Measurements from ENCODE around the gene TIGD6. TPM values are rescaled to one million over a fixed set of nuclear protein-coding genes. Genes with fewer than 3 reads are reported as not detected.
A peak's percentile ranks its signal among the peaks of the same experiment; 100 is the strongest.

TIGD6 gene
- total and polyA plus RNA-seq, 2 of the 4 experiments (the other 2 are of a cell fraction) = 5.8 to 6.6 TPM

- Histone ChIP-seq H3K9me1 (ENCODE audit: insufficient read depth, low read length) (no peaks in the 10 kb centered on the region), H3K79me1 (ENCODE audit: low read depth in 1 of 2, low read length in 2 of 2) (peaks cover 0 to 7% of the 10 kb centered on the region in 2 experiments; a peak in 1 of 4 replicates), H2AFZ (replicated peaks; ENCODE audit: low read length, poor library complexity) (no peak overlapping the region), H4K8ac (ENCODE audit: low read depth in 2 of 2, low read length in 2 of 2) (no peak overlapping the region), H4K91ac (ENCODE audit: insufficient read depth, low read depth, low read length) (no peak overlapping the region), H3K56ac (ENCODE audit: extremely low read depth, insufficient read depth, low read length) (no peak overlapping the region), H3K4me3 (ENCODE audit: insufficient read depth, low read depth, low read length) (no peak overlapping the region), H3K27ac (ENCODE audit: insufficient read depth, low read length) (no peak overlapping the region), H3K23ac (ENCODE audit: low read depth, low read length) (no peak overlapping the region), H4K5ac (ENCODE audit: low read depth, low read length) (no peak overlapping the region), H2AK5ac (ENCODE audit: low read depth, low read length) (no peak overlapping the region), H3K14ac (replicated peaks; ENCODE audit: low read depth, low read length) (0 out of 2 replicates have a peak overlapping the region, but pooled peaks have one; percentile 8), H3K27me3 (ENCODE audit: control insufficient read depth, insufficient read depth, low read length) (no peaks in the 10 kb centered on the region), H3K9ac (ENCODE audit: low read depth, low read length) (no peak overlapping the region), H3K4me1 (ENCODE audit: control insufficient read depth, insufficient read depth, low read length) (no peaks in the 10 kb centered on the region), H2BK20ac (ENCODE audit: low read depth, low read length) (no peak overlapping the region), H2BK15ac (ENCODE audit: low read depth, low read length) (no peak overlapping the region), H2BK5ac (ENCODE audit: low read depth, low read length, poor library complexity, severe bottlenecking) (no peak overlapping the region), H3K36me3 (ENCODE audit: control insufficient read depth, insufficient read depth, low read length) (no peaks in the 10 kb centered on the region), H3K4ac (ENCODE audit: low read depth, low read length) (no peak overlapping the region), H4K20me1 (ENCODE audit: insufficient read depth, low read length) (no peaks in the 10 kb centered on the region), H2BK120ac (ENCODE audit: low read depth, low read length) (no peak overlapping the region), H3K4me2 (ENCODE audit: low read depth, low read length) (no peak overlapping the region), H2AK9ac (replicated peaks; ENCODE audit: low read depth, low read length, poor library complexity) (no peak overlapping the region), H3K18ac (ENCODE audit: low read depth, low read length) (no peak overlapping the region), H3K9me3 (ENCODE audit: control insufficient read depth, insufficient read depth, low read length) (no peaks in the 10 kb centered on the region)
- TF ChIP-seq CTCF (conservative IDR thresholded peaks at IDR 0.05; ENCODE audit: low read depth, low read length) = no peak
- TF ChIP-seq RFX5 (IDR thresholded peaks at IDR 0.05; ENCODE audit: low read depth, low read length) = no peak
- no peak for TF ChIP-seq RCOR1 (IDR thresholded peaks at IDR 0.05; ENCODE audit: insufficient replicate concordance, low read length)
- TF ChIP-seq FOS (IDR thresholded peaks at IDR 0.05; ENCODE audit: low read depth, low read length) = no peak
- TF ChIP-seq POLR2A (IDR thresholded peaks at IDR 0.05; ENCODE audit: low read depth, low read length) = no peak
- TF ChIP-seq CHD1 (IDR thresholded peaks at IDR 0.05; ENCODE audit: low read depth, low read length) = no peak
- TF ChIP-seq USF2 (IDR thresholded peaks at IDR 0.05; ENCODE audit: low read depth, low read length) = no peak
- TF ChIP-seq MXI1 (IDR thresholded peaks at IDR 0.05; ENCODE audit: borderline replicate concordance, low read depth, low read length) = no peak
- TF ChIP-seq RAD21 (IDR thresholded peaks at IDR 0.05; ENCODE audit: low read length) = no peak
- TF ChIP-seq SMC3 (IDR thresholded peaks at IDR 0.05; ENCODE audit: low read depth, low read length) = no peak
- no peak for TF ChIP-seq MAFK (IDR thresholded peaks at IDR 0.05; ENCODE audit: low read depth, low read length)
- TF ChIP-seq NFE2L2 (IDR thresholded peaks at IDR 0.05; ENCODE audit: low read depth, low read length) = no peak
- no peak for TF ChIP-seq BHLHE40 (IDR thresholded peaks at IDR 0.05; ENCODE audit: low read depth, low read length)
- no peak for TF ChIP-seq MAZ (IDR thresholded peaks at IDR 0.05; ENCODE audit: borderline replicate concordance, low read depth, low read length)
- no peak for TF ChIP-seq CEBPB (IDR thresholded peaks at IDR 0.05; ENCODE audit: low read depth, low read length)
- no peak for TF ChIP-seq ELK1 (IDR thresholded peaks at IDR 0.05; ENCODE audit: borderline replicate concordance, low read depth, low read length)
- intact Hi-C loops (cut with micrococcal nuclease) = no loop called here
- no CpG with 5 or more reads among the region's 4 CpGs for WGBS, 2 experiments (ENCODE audit: extremely low coverage in 2 of 2, insufficient read length in 1 of 2)
- ChIA-PET CTCF (interaction anchor here (0.6 to 1.2 kb wide), 2 partner anchors 25 to 933 kb away, joined by 3 read pairs; no protein-coding TSS in a partner anchor), POLR2A (ENCODE audit: unreplicated experiment) (no interaction called here)
- in situ Hi-C loops (cut with MboI; ENCODE audit: low sequenced_read_pairs) = no loop called here
- no peak for DNase-seq
- no TSS peak for BruUV-seq (replicated peaks)
- ATAC-seq (ENCODE audit: low read depth) = no peak
- dilution Hi-C loops (cut with HindIII; ENCODE audit: low sequenced_read_pairs, unreplicated experiment) = no loop called here
Measured at GRCh38 chr5:149969181-149969930, 31.1 kb downstream of the TIGD6 start.
